Neural progenitor cell (in vitro differentiated cells): ENCODE data around the gene TMEM52B.

Experiments
- CTCF ChIP-seq: fragments of 200-600 bp; sonication (generic); IDR thresholded peaks from 2 replicates; pipeline ENCODE4 v1.5.1; 2017; ENCODE audit warnings: antibody characterized with exemption, mild to moderate bottlenecking
- EZH2 ChIP-seq: fragments of 200-600 bp; sonication (generic); IDR thresholded peaks from 2 replicates; pipeline ENCODE4 v1.6.1; 2017; ENCODE audit warnings: antibody characterized with exemption, mild to moderate bottlenecking, moderate library complexity

- no peak for TF ChIP-seq CTCF
- TF ChIP-seq EZH2, result no peak
Observed at GRCh38 chr12:10194160-10194670, 15.4 kb downstream of the TMEM52B start.
